Dendritic cell treated with granulocyte-macrophage colony-stimulating factor and Interleukin-4, amounts not matched to agents 40 ng/mL and 50 ng/mL, for 4 days (primary cell): Measurements from ENCODE around the gene OCA2.

Source experiments
- H3K27ac Mint-ChIP-seq: one replicate; pipeline ENCODE4 v1.8.0; 2022; ENCODE audit warnings: mild to moderate bottlenecking, mixed read lengths
- H3K27me3 Mint-ChIP-seq: one replicate; pipeline ENCODE4 v1.8.0; 2022; ENCODE audit warnings: mild to moderate bottlenecking, mixed read lengths
- H3K36me3 Mint-ChIP-seq: one replicate; pipeline ENCODE4 v1.8.0; 2022; ENCODE audit warnings: low read depth, mixed read lengths
- H3K4me1 Mint-ChIP-seq: one replicate; pipeline ENCODE4 v1.8.0; 2022; ENCODE audit warnings: low read depth, mixed read lengths
- H3K4me3 Mint-ChIP-seq: one replicate; pipeline ENCODE4 v1.8.0; 2022; ENCODE audit warnings: mild to moderate bottlenecking, moderate library complexity, mixed read lengths
- H3K9me3 Mint-ChIP-seq: one replicate; pipeline ENCODE4 v1.8.0; 2022; ENCODE audit warnings: mixed read lengths
- intact Hi-C: fragments of 100-400 bp; cut with micrococcal nuclease; formaldehyde crosslinking; loops from one replicate; pipeline ENCODE4 v1.15.0; 2022

OCA2 gene

GRCh38 chr15:27752691-27753090 is 346.4 kb downstream of the OCA2 start:
- H3K4me3 Mint-ChIP-seq = no peak overlapping the region
- intact Hi-C loops = no loop called here
- no peaks in the 10 kb centered on the region for H3K36me3 Mint-ChIP-seq
- peaks cover 38% of the 10 kb centered on the region for H3K9me3 Mint-ChIP-seq
- no peak overlapping the region for H3K27ac Mint-ChIP-seq
- H3K4me1 Mint-ChIP-seq = no peaks in the 10 kb centered on the region
- H3K27me3 Mint-ChIP-seq = no peaks in the 10 kb centered on the region

GRCh38 chr15:27747997-27748396 is 351.1 kb downstream of the OCA2 start:
- H3K4me1 Mint-ChIP-seq = no peaks in the 10 kb centered on the region
- no peaks in the 10 kb centered on the region for H3K36me3 Mint-ChIP-seq
- peaks cover 51% of the 10 kb centered on the region for H3K9me3 Mint-ChIP-seq
- no peaks in the 10 kb centered on the region for H3K27me3 Mint-ChIP-seq
- H3K27ac Mint-ChIP-seq = no peak overlapping the region
- intact Hi-C loops = no loop called here
- H3K4me3 Mint-ChIP-seq = no peak overlapping the region

- Mint-ChIP-seq H3K27ac (no peak overlapping the region), H3K4me3 (no peak overlapping the region), H3K27me3 (no peaks in the 10 kb centered on the region), H3K36me3 (no peaks in the 10 kb centered on the region), H3K9me3 (peaks cover 53% of the 10 kb centered on the region), H3K4me1 (no peaks in the 10 kb centered on the region)
- intact Hi-C loops = no loop called here
Observed at GRCh38 chr15:27746401-27746955, 352.6 kb downstream of the OCA2 start.

GRCh38 chr15:27744641-27745040 is 354.5 kb downstream of the OCA2 start:
- no peak overlapping the region for H3K4me3 Mint-ChIP-seq
- H3K27ac Mint-ChIP-seq = no peak overlapping the region
- no peaks in the 10 kb centered on the region for H3K27me3 Mint-ChIP-seq

GRCh38 chr15:27743638-27744037 is 355.5 kb downstream of the OCA2 start:
- no peaks in the 10 kb centered on the region for H3K36me3 Mint-ChIP-seq
- no peaks in the 10 kb centered on the region for H3K27me3 Mint-ChIP-seq
- H3K4me3 Mint-ChIP-seq = no peak overlapping the region
- intact Hi-C loops = no loop called here
- peaks cover 74% of the 10 kb centered on the region for H3K9me3 Mint-ChIP-seq
- no peaks in the 10 kb centered on the region for H3K4me1 Mint-ChIP-seq
- no peak overlapping the region for H3K27ac Mint-ChIP-seq

More at GRCh38 chr15:27744641-27745040, 354.5 kb downstream of the OCA2 start:
- H3K36me3 Mint-ChIP-seq = no peaks in the 10 kb centered on the region
- intact Hi-C loops = no loop called here
- H3K9me3 Mint-ChIP-seq = peaks cover 70% of the 10 kb centered on the region
- no peaks in the 10 kb centered on the region for H3K4me1 Mint-ChIP-seq

- Mint-ChIP-seq H3K27ac (no peak overlapping the region), H3K4me1 (no peaks in the 10 kb centered on the region), H3K4me3 (no peak overlapping the region), H3K27me3 (no peaks in the 10 kb centered on the region), H3K9me3 (peaks cover 75% of the 10 kb centered on the region), H3K36me3 (no peaks in the 10 kb centered on the region)
- intact Hi-C loops = no loop called here
Observed at GRCh38 chr15:27742751-27743477, 356.2 kb downstream of the OCA2 start.

- intact Hi-C loops = no loop called here
- H3K9me3 Mint-ChIP-seq = peaks cover 73% of the 10 kb centered on the region
- H3K27me3 Mint-ChIP-seq = no peaks in the 10 kb centered on the region
- H3K4me1 Mint-ChIP-seq = no peaks in the 10 kb centered on the region
- no peak overlapping the region for H3K27ac Mint-ChIP-seq
- H3K4me3 Mint-ChIP-seq = no peak overlapping the region
- no peaks in the 10 kb centered on the region for H3K36me3 Mint-ChIP-seq
Observed at GRCh38 chr15:27741226-27741860, 357.8 kb downstream of the OCA2 start.

- no peak overlapping the region for H3K4me3 Mint-ChIP-seq
Observed at GRCh38 chr15:27734785-27735495, 364.2 kb downstream of the OCA2 start.

GRCh38 chr15:27731776-27732175 is 367.3 kb downstream of the OCA2 start:
- no peaks in the 10 kb centered on the region for H3K27me3 Mint-ChIP-seq
- no peaks in the 10 kb centered on the region for H3K36me3 Mint-ChIP-seq
- peaks cover 68% of the 10 kb centered on the region for H3K9me3 Mint-ChIP-seq
- H3K4me3 Mint-ChIP-seq = no peak overlapping the region
- no peak overlapping the region for H3K27ac Mint-ChIP-seq
- intact Hi-C loops = no loop called here
- H3K4me1 Mint-ChIP-seq = no peaks in the 10 kb centered on the region

More at GRCh38 chr15:27734785-27735495, 364.2 kb downstream of the OCA2 start:
- no peaks in the 10 kb centered on the region for H3K27me3 Mint-ChIP-seq
- no peaks in the 10 kb centered on the region for H3K36me3 Mint-ChIP-seq
- H3K4me1 Mint-ChIP-seq = no peaks in the 10 kb centered on the region
- no peak overlapping the region for H3K27ac Mint-ChIP-seq
- peaks cover 52% of the 10 kb centered on the region for H3K9me3 Mint-ChIP-seq
- intact Hi-C loops = no loop called here

GRCh38 chr15:27730868-27731267 is 368.2 kb downstream of the OCA2 start:
- Mint-ChIP-seq H3K9me3 (peaks cover 73% of the 10 kb centered on the region), H3K27me3 (no peaks in the 10 kb centered on the region), H3K4me3 (no peak overlapping the region), H3K36me3 (no peaks in the 10 kb centered on the region), H3K27ac (no peak overlapping the region), H3K4me1 (no peaks in the 10 kb centered on the region)
- intact Hi-C loops = no loop called here

GRCh38 chr15:27725731-27726130 is 373.4 kb downstream of the OCA2 start:
- Mint-ChIP-seq H3K27me3 (no peaks in the 10 kb centered on the region), H3K9me3 (peaks cover 73% of the 10 kb centered on the region), H3K27ac (no peak overlapping the region), H3K4me1 (no peaks in the 10 kb centered on the region), H3K36me3 (no peaks in the 10 kb centered on the region), H3K4me3 (no peak overlapping the region)
- intact Hi-C loops = no loop called here

GRCh38 chr15:27723821-27724220 is 375.3 kb downstream of the OCA2 start:
- Mint-ChIP-seq H3K27ac (no peak overlapping the region), H3K4me3 (no peak overlapping the region), H3K9me3 (peaks cover 70% of the 10 kb centered on the region), H3K27me3 (no peaks in the 10 kb centered on the region), H3K36me3 (no peaks in the 10 kb centered on the region), H3K4me1 (no peaks in the 10 kb centered on the region)
- intact Hi-C loops = no loop called here

GRCh38 chr15:27722102-27722501 is 377.0 kb downstream of the OCA2 start:
- intact Hi-C loops = no loop called here
- Mint-ChIP-seq H3K27ac (no peak overlapping the region), H3K4me1 (no peaks in the 10 kb centered on the region), H3K4me3 (no peak overlapping the region), H3K27me3 (no peaks in the 10 kb centered on the region), H3K9me3 (peaks cover 70% of the 10 kb centered on the region), H3K36me3 (no peaks in the 10 kb centered on the region)

GRCh38 chr15:27714675-27715074 is 384.4 kb downstream of the OCA2 start:
- Mint-ChIP-seq H3K9me3 (peaks cover 98% of the 10 kb centered on the region), H3K27me3 (no peaks in the 10 kb centered on the region), H3K4me3 (no peak overlapping the region), H3K4me1 (no peaks in the 10 kb centered on the region), H3K36me3 (no peaks in the 10 kb centered on the region), H3K27ac (no peak overlapping the region)
- intact Hi-C loops = no loop called here
